Heart left ventricle (tissue), 13 donors: ENCODE data around the gene ACR.
"Not testable (repeated sequence)": the region's sequence is repeated elsewhere in the genome, so short reads cannot be mapped to it uniquely, and the experiment has no call there.

Experiments used
- CTCF ChIP-seq, 12 donors: fragments of 200-600 bp; sonication (generic) in 4 of 12; IDR thresholded peaks; one replicate each; pipeline versions ENCODE4 v1.5.0 to v1.8.0; 2018 to 2022; ENCODE audit warnings: antibody characterized with exemption in 12 of 12, mild to moderate bottlenecking in 5 of 12
- POLR2A ChIP-seq, 2 donors: fragments of 450-650 bp; IDR thresholded peaks; one replicate each; pipeline ENCODE4 v1.6.1; 2017; ENCODE audit warnings: antibody characterized with exemption in 2 of 2, mild to moderate bottlenecking in 2 of 2, moderate library complexity in 2 of 2
- donor health status: ischemic (EF 13 %, LVEDD 7.1; RV severe dilation, severe dysfunction).
- donor health status: DM: no; HTN: yes; CAD: no.
- donor health status: DM: no; HTN: no; CAD: no.
- donor health status: ischemic (EF 25% LVEDD 6.9; RV normal size, moderate dysfunction).
- donor health status: ischemic (EF 25% LVEDD 5.7; RV mildly dilated, moderate dysfunction).
- donor health status: ischemic (EF 35%, LVEDD 5.7; RV mildly dilated, moderate dysfunction).
- donor health status: nonischemic (EF 11% LVEDD 7.7; RV severe dilation, severe dysfunction).
- donor health status: DM: yes; HTN: yes; CAD: no.
- donor health status: PGD.
- donor health status: ischemic (EF 29% LVEDD 5.4; RV normal size, mild dysfunction).
- donor health status: nonischemic (EF 23%, LVEDD 6.1; RV moderate dilation, normal function).

- TF ChIP-seq CTCF, POLR2A (IDR thresholded peaks at IDR 0.05): not testable (repeated sequence)
These were observed 18.4 kb downstream of the ACR start for GRCh38 chr22:50756406-50756805.
